RKO (cell line): ENCODE measurements around the gene MAP7.
"Not testable (repeated sequence)": the region's sequence is repeated elsewhere in the genome, so short reads cannot be mapped to it uniquely, and the experiment has no call there.

Experiments used
- DNase-seq: peaks from one replicate; pipeline ENCODE4 v3.0.0-alpha.2; 2016; ENCODE audit warnings: low spot score

Gene MAP7

GRCh38 chr6:136337121-136337520 lies 213.1 kb downstream of the MAP7 start:
- no peak for DNase-seq

GRCh38 chr6:136335736-136336363 lies 214.4 kb downstream of the MAP7 start:
- no peak for DNase-seq

- DNase-seq, result no peak
Measured at GRCh38 chr6:136334853-136335252, 215.4 kb downstream of the MAP7 start.

- DNase-seq, result no peak
Measured at GRCh38 chr6:136334465-136334846, 215.8 kb downstream of the MAP7 start.

GRCh38 chr6:136333824-136334464 lies 216.3 kb downstream of the MAP7 start:
- DNase-seq, result no peak

- no peak for DNase-seq
Measured at GRCh38 chr6:136331461-136331860, 218.8 kb downstream of the MAP7 start.

- DNase-seq, result no peak
Measured at GRCh38 chr6:136330634-136331033, 219.6 kb downstream of the MAP7 start.

- peak; percentile 49 for DNase-seq
Measured at GRCh38 chr6:136326038-136326553, 224.1 kb downstream of the MAP7 start.

- no peak for DNase-seq
Measured at GRCh38 chr6:136324686-136325380, 225.4 kb downstream of the MAP7 start.

GRCh38 chr6:136323431-136324112 lies 226.7 kb downstream of the MAP7 start:
- DNase-seq, result no peak

- no peak for DNase-seq
Measured at GRCh38 chr6:136319732-136320131, 230.5 kb downstream of the MAP7 start.

- DNase-seq, result no peak
Measured at GRCh38 chr6:136318676-136319075, 231.5 kb downstream of the MAP7 start.

- no peak for DNase-seq
Measured at GRCh38 chr6:136317971-136318370, 232.3 kb downstream of the MAP7 start.

- peak; percentile 68 for DNase-seq
Measured at GRCh38 chr6:136317021-136317694, 233.1 kb downstream of the MAP7 start.

- no peak for DNase-seq
Measured at GRCh38 chr6:136315594-136315993, 234.6 kb downstream of the MAP7 start.

GRCh38 chr6:136312975-136313374 lies 237.2 kb downstream of the MAP7 start:
- no peak for DNase-seq

- no peak for DNase-seq
Measured at GRCh38 chr6:136309729-136310311, 240.4 kb downstream of the MAP7 start.

- DNase-seq, result no peak
Measured at GRCh38 chr6:136309171-136309570, 241.1 kb downstream of the MAP7 start.

GRCh38 chr6:136308469-136308868 lies 241.8 kb downstream of the MAP7 start:
- not testable (repeated sequence) for DNase-seq

- DNase-seq, result no peak
Measured at GRCh38 chr6:136307351-136307750, 242.9 kb downstream of the MAP7 start.

GRCh38 chr6:136306466-136306865 lies 243.8 kb downstream of the MAP7 start:
- DNase-seq, result no peak

- no peak for DNase-seq
Measured at GRCh38 chr6:136304410-136304809, 245.8 kb downstream of the MAP7 start.
